CD4-positive, alpha-beta memory T cell (primary cell): Measurements from ENCODE around the gene SPATA18. TPM values are rescaled to one million over a fixed set of nuclear protein-coding genes. Genes with fewer than 3 reads are reported as not detected.

Experiments used
- CTCF ChIA-PET: fragments of 350-600 bp; sonication (Branson Sonifier 250); formaldehyde crosslinking; loops from one replicate; lab custom pipeline; 2021; ENCODE audit warnings: inconsistent platforms; ENCODE audit not compliant: partially characterized antibody; lab: Charles Lee
- POLR2A ChIA-PET: fragments of 350-600 bp; sonication (Branson Sonifier 250); formaldehyde crosslinking; loops from one replicate; lab custom pipeline; 2021; ENCODE audit not compliant: partially characterized antibody; lab: Charles Lee
- DNase-seq, 5 donors: peaks; one replicate each; pipeline versions ENCODE4 v3.0.0 to v3.0.0-alpha.2; 2020 to 2022; ENCODE audit warnings: mixed read lengths in 1 of 5
- H3K27ac ChIP-seq: one replicate; pipeline ENCODE4 v1.7.0; 2013; ENCODE audit warnings: low read depth, low read length
- H3K27me3 ChIP-seq: 2 replicates; pipeline ENCODE4 v1.7.0; 2013; ENCODE audit warnings: mild to moderate bottlenecking, low read length, moderate library complexity; ENCODE audit not compliant: insufficient read depth
- H3K36me3 ChIP-seq: 2 replicates; pipeline ENCODE4 v1.7.0; 2013; ENCODE audit warnings: mild to moderate bottlenecking, low read length, moderate library complexity; ENCODE audit not compliant: insufficient read depth
- H3K4me1 ChIP-seq: 2 replicates; pipeline ENCODE4 v1.7.0; 2013; ENCODE audit warnings: mild to moderate bottlenecking, low read length, moderate library complexity; ENCODE audit not compliant: insufficient read depth
- H3K4me3 ChIP-seq, 2 donors: one replicate each; pipeline ENCODE4 v1.7.0; 2013; ENCODE audit warnings: low read length in 2 of 2, mild to moderate bottlenecking in 1 of 2
- H3K9me3 ChIP-seq, 2 donors: one replicate each; pipeline ENCODE4 v1.7.0; 2013; ENCODE audit warnings: low read length in 2 of 2, control low read depth in 1 of 2; ENCODE audit not compliant: control insufficient read depth in 1 of 2
- H3K27ac Mint-ChIP-seq, 7 donors: one replicate each; pipeline ENCODE4 v1.8.0; 2020 to 2021; ENCODE audit warnings: mixed read lengths in 7 of 7, mild to moderate bottlenecking in 6 of 7, inconsistent platforms in 3 of 7, moderate library complexity in 3 of 7
- H3K27me3 Mint-ChIP-seq, 2 donors: one replicate each; pipeline ENCODE4 v1.8.0; 2020 to 2021; ENCODE audit warnings: mixed read lengths in 2 of 2
- H3K36me3 Mint-ChIP-seq, 2 donors: one replicate each; pipeline ENCODE4 v1.8.0; 2020 to 2021; ENCODE audit warnings: mixed read lengths in 2 of 2, inconsistent platforms in 1 of 2, mild to moderate bottlenecking in 1 of 2
- H3K4me1 Mint-ChIP-seq, 4 donors: one replicate each; pipeline ENCODE4 v1.8.0; 2020 to 2021; ENCODE audit warnings: mixed read lengths in 4 of 4, mild to moderate bottlenecking in 1 of 4
- H3K4me3 Mint-ChIP-seq, 8 donors: one replicate each; pipeline ENCODE4 v1.8.0; 2020 to 2021; ENCODE audit warnings: mixed read lengths in 8 of 8, mild to moderate bottlenecking in 7 of 8, moderate library complexity in 6 of 8, inconsistent platforms in 3 of 8
- H3K9me3 Mint-ChIP-seq, 8 donors: one replicate each; pipeline ENCODE4 v1.8.0; 2020 to 2021; ENCODE audit warnings: mixed read lengths in 8 of 8, mild to moderate bottlenecking in 5 of 8, inconsistent platforms in 3 of 8, moderate library complexity in 1 of 8
- intact Hi-C: fragments of 100-400 bp; cut with micrococcal nuclease; formaldehyde crosslinking; loops from one replicate; pipeline ENCODE4 v1.15.1; 2023
- polyA plus RNA-seq, 2 donors: library from polyadenylated mRNA; unstranded; fragments of 300-500 nt; fragmentation: Illumina TruSeq; gene quantifications; one replicate each; pipeline ENCODE4 v1.2.3, GENCODE V29; 2021
- total RNA-seq, 2 experiments: library from RNA; stranded (reverse); gene quantifications; one replicate each; pipeline ENCODE4 v1.2.3, GENCODE V29; 2021

The SPATA18 gene
- total and polyA plus RNA-seq, 4 experiments from 2014 or later: 0.44 TPM; not detected in 3

- no peak for DNase-seq
- Histone ChIP-seq H3K4me1 (no peaks in the 10 kb centered on the region), H3K27me3 (no peaks in the 10 kb centered on the region), H3K9me3 (no peaks in the 10 kb centered on the region), H3K36me3 (no peaks in the 10 kb centered on the region), H3K4me3 (no peak overlapping the region), H3K27ac (no peak overlapping the region)
- H3K36me3 Mint-ChIP-seq: no peaks in the 10 kb centered on the region
- H3K9me3 Mint-ChIP-seq: no peaks in the 10 kb centered on the region
- no peak overlapping the region for H3K27ac Mint-ChIP-seq
- no peaks in the 10 kb centered on the region for H3K27me3 Mint-ChIP-seq
- CTCF ChIA-PET: interaction anchor here (1.1 kb wide), 1 partner anchor 11 kb away, joined by 4 read pairs; no protein-coding TSS in a partner anchor
- POLR2A ChIA-PET: no interaction called here
- intact Hi-C loops: no loop called here
- H3K4me3 Mint-ChIP-seq: no peak overlapping the region
- no peaks in the 10 kb centered on the region for H3K4me1 Mint-ChIP-seq
These were observed 36.2 kb upstream of the SPATA18 start for GRCh38 chr4:52014903-52015302.

- Mint-ChIP-seq H3K4me1 (no peaks in the 10 kb centered on the region), H3K36me3 (peaks cover 0 to 3% of the 10 kb centered on the region in 2 donors), H3K27me3 (no peaks in the 10 kb centered on the region), H3K9me3 (no peaks in the 10 kb centered on the region), H3K4me3 (no peak overlapping the region), H3K27ac (no peak overlapping the region)
- Histone ChIP-seq H3K36me3 (no peaks in the 10 kb centered on the region), H3K27ac (no peak overlapping the region), H3K4me1 (no peaks in the 10 kb centered on the region), H3K4me3 (no peak overlapping the region), H3K9me3 (no peaks in the 10 kb centered on the region), H3K27me3 (no peaks in the 10 kb centered on the region)
- CTCF ChIA-PET: interaction anchor here (1.1 kb wide), 1 partner anchor 11 kb away, joined by 4 read pairs; no protein-coding TSS in a partner anchor
- DNase-seq: no peak
- POLR2A ChIA-PET: no interaction called here
- intact Hi-C loops: no loop called here
These were observed 35.7 kb upstream of the SPATA18 start for GRCh38 chr4:52015366-52015765.

GRCh38 chr4:52016981-52017380, 34.1 kb upstream of the SPATA18 start:
- H3K9me3 Mint-ChIP-seq: no peaks in the 10 kb centered on the region
- Histone ChIP-seq H3K4me3 (no peak overlapping the region), H3K9me3 (no peaks in the 10 kb centered on the region), H3K36me3 (no peaks in the 10 kb centered on the region), H3K27ac (no peak overlapping the region), H3K4me1 (no peaks in the 10 kb centered on the region), H3K27me3 (no peaks in the 10 kb centered on the region)
- H3K4me1 Mint-ChIP-seq: no peaks in the 10 kb centered on the region
- no peak overlapping the region for H3K4me3 Mint-ChIP-seq
- H3K27ac Mint-ChIP-seq: no peak overlapping the region
- ChIA-PET POLR2A (no interaction called here), CTCF (no interaction called here)
- no peak for DNase-seq
- H3K27me3 Mint-ChIP-seq: no peaks in the 10 kb centered on the region
- intact Hi-C loops: no loop called here
- H3K36me3 Mint-ChIP-seq: peaks cover 0 to 3% of the 10 kb centered on the region in 2 donors

- Histone ChIP-seq H3K4me3 (no peak overlapping the region), H3K4me1 (no peaks in the 10 kb centered on the region), H3K9me3 (no peaks in the 10 kb centered on the region), H3K27me3 (no peaks in the 10 kb centered on the region), H3K36me3 (no peaks in the 10 kb centered on the region), H3K27ac (no peak overlapping the region)
- H3K4me1 Mint-ChIP-seq: no peaks in the 10 kb centered on the region
- no peaks in the 10 kb centered on the region for H3K9me3 Mint-ChIP-seq
- H3K36me3 Mint-ChIP-seq: peaks cover 2 to 3% of the 10 kb centered on the region in 2 donors
- POLR2A ChIA-PET: no interaction called here
- no peaks in the 10 kb centered on the region for H3K27me3 Mint-ChIP-seq
- intact Hi-C loops: no loop called here
- CTCF ChIA-PET: no interaction called here
- no peak for DNase-seq
- H3K4me3 Mint-ChIP-seq: no peak overlapping the region
- H3K27ac Mint-ChIP-seq: no peak overlapping the region
These were observed 33.3 kb upstream of the SPATA18 start for GRCh38 chr4:52017814-52018213.

- Mint-ChIP-seq H3K4me1 (no peaks in the 10 kb centered on the region), H3K4me3 (no peak within 1 kb of the TSS), H3K9me3 (no peaks in the 10 kb centered on the region), H3K36me3 (peaks cover 4 to 10% of the 10 kb centered on the region in 2 donors), H3K27me3 (no peaks in the 10 kb centered on the region), H3K27ac (peak within 1 kb of the TSS in 3 of 7 donors; percentile 43 to 52 (median 43))
- Histone ChIP-seq H3K4me1 (no peaks in the 10 kb centered on the region), H3K27me3 (no peaks in the 10 kb centered on the region), H3K36me3 (no peaks in the 10 kb centered on the region), H3K4me3 (no peak within 1 kb of the TSS), H3K27ac (no peak within 1 kb of the TSS), H3K9me3 (no peaks in the 10 kb centered on the region)
- intact Hi-C loops: no loop called here
- DNase-seq: no peak
- ChIA-PET CTCF (no interaction called here), POLR2A (no interaction called here)
These were observed 31.0 kb upstream of the SPATA18 start, which contains the start of gene LRRC66 for GRCh38 chr4:52019936-52020657. LRRC66 (minus strand) TSS chr4:52020363; CDS start chr4:52017613, 2,750 bp downstream.

- no peak for DNase-seq
- peaks cover 0 to 5% (median 0%) of the 10 kb centered on the region in 4 donors for H3K4me1 Mint-ChIP-seq
- Histone ChIP-seq H3K27me3 (no peaks in the 10 kb centered on the region), H3K4me1 (no peaks in the 10 kb centered on the region), H3K4me3 (no peak overlapping the region), H3K27ac (no peak overlapping the region), H3K9me3 (no peaks in the 10 kb centered on the region), H3K36me3 (no peaks in the 10 kb centered on the region)
- H3K4me3 Mint-ChIP-seq: no peak overlapping the region
- ChIA-PET CTCF (interaction anchor here (1.7 to 2.1 kb wide), 2 partner anchors 133 to 198 kb away, joined by 5 to 22 read pairs; no protein-coding TSS in a partner anchor), POLR2A (no interaction called here)
- intact Hi-C loops: no loop called here
- H3K36me3 Mint-ChIP-seq: peaks cover 26 to 39% of the 10 kb centered on the region in 2 donors
- no peak overlapping the region for H3K27ac Mint-ChIP-seq
- no peaks in the 10 kb centered on the region for H3K9me3 Mint-ChIP-seq
- H3K27me3 Mint-ChIP-seq: no peaks in the 10 kb centered on the region
These were observed 22.1 kb upstream of the SPATA18 start for GRCh38 chr4:52028970-52029369.

GRCh38 chr4:52032005-52032404, 19.1 kb upstream of the SPATA18 start:
- CTCF ChIA-PET: no interaction called here
- Mint-ChIP-seq H3K4me3 (no peak overlapping the region), H3K27me3 (no peaks in the 10 kb centered on the region), H3K4me1 (peaks cover 14 to 19% (median 17%) of the 10 kb centered on the region in 4 donors), H3K27ac (peak overlapping the region in 1 of 7 donors; percentile 32), H3K9me3 (no peaks in the 10 kb centered on the region), H3K36me3 (peaks cover 20 to 29% of the 10 kb centered on the region in 2 donors)
- POLR2A ChIA-PET: no interaction called here
- H3K9me3 ChIP-seq: no peaks in the 10 kb centered on the region
- no peaks in the 10 kb centered on the region for H3K36me3 ChIP-seq
- intact Hi-C loops: loop anchor here (10.0 kb wide), 1 partner anchor 1333 kb away; the partner anchor contains the start of gene SCFD2
- H3K4me3 ChIP-seq: no peak overlapping the region
- H3K27me3 ChIP-seq: no peaks in the 10 kb centered on the region
- no peak for DNase-seq
- no peak overlapping the region for H3K27ac ChIP-seq
- H3K4me1 ChIP-seq: peaks cover 3% of the 10 kb centered on the region
